Retina (tissue), 1 donor: Measurements from ENCODE around the gene TMEM176B.
"Not testable (repeated sequence)": the region's sequence is repeated elsewhere in the genome, so short reads cannot be mapped to it uniquely, and the experiment has no call there.

ENCODE experiments used
- DNase-seq: peaks from one replicate; pipeline ENCODE4 v3.0.0-alpha.2; 2016

TMEM176B gene

DNA sequence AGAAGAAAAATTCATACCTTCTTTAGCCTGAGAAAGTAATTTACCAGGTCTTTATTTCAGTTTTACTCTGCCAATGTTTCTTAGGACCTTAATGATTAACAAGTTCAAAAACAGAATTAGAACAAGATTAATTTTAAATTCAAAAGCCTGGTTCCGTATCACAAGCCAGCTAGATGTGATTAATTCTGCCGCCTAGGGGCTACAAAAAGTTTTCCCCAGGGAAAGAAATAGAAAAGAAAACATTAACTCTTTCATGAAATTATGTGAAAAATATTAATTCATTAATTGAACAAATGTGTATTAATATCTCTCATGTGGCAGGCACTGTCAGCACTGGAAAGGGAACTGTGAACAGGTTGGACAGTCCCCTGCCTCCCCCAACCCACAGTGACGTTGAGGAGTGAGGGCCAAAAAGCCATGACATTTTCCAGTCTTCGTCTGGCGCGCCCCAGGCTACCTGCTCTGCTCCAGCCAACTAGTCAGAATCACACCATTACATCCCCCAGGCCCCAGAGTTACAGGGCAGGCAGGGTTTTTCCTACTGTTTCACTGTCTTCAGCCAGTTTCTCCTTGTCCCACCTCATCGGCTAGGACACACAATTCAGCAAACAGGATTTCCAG, 20.5 kb upstream of the TMEM176B start:
- no peak for DNase-seq

DNA sequence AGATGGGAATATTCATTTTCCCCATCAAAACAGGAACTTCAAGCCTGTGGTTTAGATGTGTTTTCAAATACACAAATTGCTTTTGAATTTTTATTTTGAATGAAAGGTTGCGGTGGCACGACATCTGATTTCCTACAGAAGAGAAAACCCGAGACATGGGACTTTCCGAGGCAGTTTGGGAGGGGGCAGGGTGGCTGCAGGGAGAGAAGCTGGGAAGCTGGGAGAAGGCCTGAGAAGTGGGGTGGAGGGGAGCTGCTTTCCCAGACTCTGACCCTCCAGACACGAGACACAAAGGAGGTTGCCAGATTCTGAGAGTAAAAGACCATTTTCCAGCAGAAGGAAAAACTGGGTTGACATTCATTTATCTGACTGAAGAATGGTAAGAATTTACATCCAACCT, 20.0 kb upstream of the TMEM176B start:
- DNase-seq, result no peak

GRCh38 chr7:150818971-150819370, 18.8 kb upstream of the TMEM176B start:
- DNase-seq, result no peak

DNA sequence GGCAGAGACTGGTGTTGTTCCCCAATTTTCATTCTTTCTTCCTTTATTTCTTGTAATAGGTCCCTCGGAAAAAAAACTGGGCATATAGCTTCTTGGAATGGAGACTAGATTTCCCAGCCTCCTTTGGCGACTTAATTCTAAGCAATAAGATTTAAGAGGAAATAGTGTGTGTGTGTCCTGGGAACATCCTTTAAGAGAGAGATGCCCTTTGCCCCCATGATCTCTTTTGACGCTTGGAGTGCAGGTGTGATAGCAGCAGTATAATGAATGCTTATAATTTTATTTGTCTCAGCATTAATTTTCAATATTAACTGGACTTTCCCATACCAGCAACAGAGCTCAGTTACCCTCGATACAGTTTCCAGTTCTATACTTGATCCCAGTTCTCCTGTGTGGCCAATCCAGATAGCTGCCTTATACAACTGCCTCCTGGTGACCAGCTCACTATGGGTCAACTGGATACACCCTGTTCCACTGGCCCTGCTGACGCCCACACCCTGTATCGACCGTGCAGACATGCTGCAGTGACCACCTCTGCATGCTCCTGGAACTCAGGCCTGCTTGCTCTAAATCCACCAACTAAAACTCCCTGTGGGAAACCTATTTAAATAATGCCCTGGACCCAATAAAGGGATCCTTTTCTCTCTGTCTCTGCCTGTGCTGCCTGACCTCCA, 14.3 kb upstream of the TMEM176B start:
- DNase-seq, result no peak

- not testable (repeated sequence) for DNase-seq
These were observed 7.7 kb upstream of the TMEM176B start for GRCh38 chr7:150807616-150808438.

DNA sequence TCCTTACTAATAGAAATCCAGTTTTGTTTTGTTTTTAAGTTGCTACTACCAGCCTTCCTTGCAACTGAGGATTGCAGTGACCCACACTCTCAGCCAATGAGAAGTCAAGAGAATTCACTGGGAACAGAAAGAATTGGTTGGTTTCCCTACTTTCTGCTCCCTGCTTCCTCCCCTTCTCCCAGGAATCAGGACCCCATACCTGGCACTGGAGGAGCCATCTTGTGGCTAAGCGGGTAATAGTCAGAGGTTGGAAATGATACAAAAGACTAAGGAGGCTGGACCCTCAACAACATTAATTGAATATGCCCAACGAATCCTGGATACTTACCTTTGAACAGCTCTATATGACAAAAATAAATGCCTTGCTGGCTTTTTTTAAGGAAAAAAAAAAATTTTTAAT, 6.7 kb upstream of the TMEM176B start:
- no peak for DNase-seq

GRCh38 chr7:150806454-150806853, 6.3 kb upstream of the TMEM176B start:
- DNase-seq, result no peak

- DNase-seq, result no peak
These were observed 5.7 kb upstream of the TMEM176B start for GRCh38 chr7:150805864-150806263.

GRCh38 chr7:150804802-150805201, 4.6 kb upstream of the TMEM176B start:
- DNase-seq, result no peak

DNA sequence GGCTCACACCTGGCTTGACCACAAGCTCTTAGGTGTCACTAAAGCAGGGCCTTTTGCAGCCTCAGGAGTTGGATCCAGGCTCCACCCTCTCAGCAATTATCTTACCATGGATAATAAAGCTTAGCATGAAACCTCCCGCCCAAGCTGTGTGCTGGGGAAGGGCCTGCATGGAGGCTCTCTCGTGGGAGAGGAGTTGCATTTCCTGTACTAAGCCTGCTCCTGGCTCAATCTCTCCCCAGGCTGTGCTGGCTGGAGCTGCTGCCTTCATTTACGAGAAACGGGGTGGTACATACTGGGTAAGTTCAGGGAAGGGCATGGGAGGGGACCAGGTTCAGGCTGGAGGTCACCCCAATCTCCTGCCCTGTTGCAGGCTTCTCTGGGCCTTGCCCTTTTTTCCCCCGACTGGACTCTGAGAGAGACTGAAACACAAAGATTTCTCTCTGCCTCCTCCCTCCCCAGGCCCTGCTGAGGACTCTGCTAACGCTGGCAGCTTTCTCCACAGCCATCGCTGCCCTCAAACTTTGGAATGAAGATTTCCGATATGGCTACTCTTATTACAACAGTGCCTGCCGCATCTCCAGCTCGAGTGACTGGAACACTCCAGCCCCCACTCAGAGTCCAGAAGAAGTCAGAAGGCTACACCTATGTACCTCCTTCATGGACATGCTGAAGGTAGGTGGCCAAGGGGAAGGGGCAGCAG, 3.1 kb upstream of the TMEM176B start:
- no peak for DNase-seq

- DNase-seq, result no peak
These were observed 2.0 kb upstream of the TMEM176B start for GRCh38 chr7:150801946-150802771.

GRCh38 chr7:150801242-150801945, 1.2 kb upstream of the TMEM176B start:
- peak; percentile 65 for DNase-seq

DNA sequence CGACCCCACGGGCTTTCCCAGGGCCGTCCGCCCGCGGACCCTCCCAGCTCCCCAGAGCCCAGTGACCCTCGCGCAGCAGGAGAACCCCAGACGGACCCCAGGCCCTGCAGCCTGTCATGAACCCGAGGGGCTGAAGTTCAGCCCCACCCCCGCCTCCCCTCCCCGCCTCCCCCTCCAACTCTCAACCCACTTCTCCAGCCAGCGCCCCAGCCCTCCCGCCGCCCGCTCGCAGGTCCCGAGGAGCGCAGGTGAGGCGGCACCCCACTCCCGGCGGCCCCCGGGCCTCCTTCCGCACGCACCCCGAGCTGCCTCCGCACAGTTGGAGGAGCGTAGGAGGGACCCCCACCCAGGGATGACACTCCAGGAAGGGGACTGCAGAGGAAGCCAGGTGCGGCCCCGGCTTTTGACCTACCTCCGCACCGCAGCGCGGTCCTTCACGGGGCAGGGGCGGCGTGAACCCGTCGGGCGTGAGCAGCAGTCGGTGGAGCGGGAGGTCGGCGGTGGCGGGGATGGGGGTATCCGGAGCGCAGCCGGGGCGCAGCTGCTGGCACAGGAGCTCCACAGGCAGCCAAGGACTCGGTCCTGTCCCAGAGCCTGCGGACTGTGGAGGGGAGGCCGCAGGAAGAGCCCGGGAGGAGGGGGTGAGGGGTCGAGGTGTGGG, 547 bp upstream of the TMEM176B start, which contains the start of gene TMEM176A:
TSS of gene TMEM176A (plus strand) at position 189 of the 661 bp plus-strand sequence. CDS start 782 bp downstream, outside the sequence.
- peak; percentile 53 for DNase-seq

- no peak for DNase-seq
These were observed 1.0 kb downstream of the TMEM176B start for GRCh38 chr7:150799156-150799555.

DNA sequence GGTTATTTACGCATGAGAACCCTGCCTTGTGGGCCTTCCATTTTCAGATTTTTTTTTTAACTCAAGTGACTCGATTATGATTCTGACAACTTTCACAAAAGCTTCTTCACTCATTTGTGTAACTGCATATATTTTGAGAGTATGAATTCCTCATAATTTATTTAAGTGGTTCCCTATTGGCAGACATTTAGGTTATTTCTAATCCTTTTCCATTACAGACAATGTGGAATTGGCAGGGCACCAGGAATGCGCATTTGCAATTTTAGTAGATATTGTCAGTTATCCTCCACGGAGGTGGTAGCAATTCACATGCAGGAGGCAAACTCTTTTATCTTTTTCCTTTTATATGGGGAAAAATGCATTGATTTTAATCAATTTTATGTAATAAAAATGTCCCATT, 2.5 kb downstream of the TMEM176B start:
- no peak for DNase-seq

GRCh38 chr7:150793569-150794238, 6.5 kb downstream of the TMEM176B start:
- DNase-seq, result no peak

DNA sequence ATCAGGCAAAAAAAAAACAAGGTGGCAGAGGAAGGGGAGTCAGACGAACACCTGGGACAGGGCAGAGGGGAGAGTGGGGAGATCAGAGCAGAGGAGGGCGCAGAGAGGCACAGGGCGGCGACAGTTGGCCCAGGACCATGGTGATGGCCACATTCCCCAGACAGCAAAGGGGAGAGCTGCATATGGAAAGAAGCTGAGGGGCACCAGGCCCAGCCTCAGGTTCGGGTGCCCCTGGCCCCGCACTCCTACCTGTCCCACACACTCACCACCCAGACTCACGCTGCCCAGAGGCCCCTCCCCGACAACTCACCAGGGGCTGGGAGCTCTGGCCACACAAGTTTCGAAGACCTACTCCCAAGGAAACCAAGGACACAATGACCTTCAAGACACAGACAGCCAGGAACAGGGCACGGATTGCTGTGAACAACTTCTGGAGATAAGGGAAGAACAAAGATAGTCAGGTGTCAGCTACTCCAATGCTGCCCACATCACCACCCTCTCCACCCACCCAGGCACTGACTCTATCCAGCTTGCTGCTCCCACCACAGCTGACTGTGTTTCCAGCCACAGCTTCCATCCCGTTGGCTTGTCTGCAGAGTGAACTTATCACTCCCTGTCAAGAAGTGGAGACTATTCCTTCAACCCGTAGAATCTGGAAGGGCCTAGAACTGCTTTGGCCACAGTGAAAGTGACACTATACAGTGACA, 8.3 kb downstream of the TMEM176B start:
- DNase-seq, result no peak

GRCh38 chr7:150791304-150791703, 8.9 kb downstream of the TMEM176B start:
- DNase-seq, result no peak

DNA sequence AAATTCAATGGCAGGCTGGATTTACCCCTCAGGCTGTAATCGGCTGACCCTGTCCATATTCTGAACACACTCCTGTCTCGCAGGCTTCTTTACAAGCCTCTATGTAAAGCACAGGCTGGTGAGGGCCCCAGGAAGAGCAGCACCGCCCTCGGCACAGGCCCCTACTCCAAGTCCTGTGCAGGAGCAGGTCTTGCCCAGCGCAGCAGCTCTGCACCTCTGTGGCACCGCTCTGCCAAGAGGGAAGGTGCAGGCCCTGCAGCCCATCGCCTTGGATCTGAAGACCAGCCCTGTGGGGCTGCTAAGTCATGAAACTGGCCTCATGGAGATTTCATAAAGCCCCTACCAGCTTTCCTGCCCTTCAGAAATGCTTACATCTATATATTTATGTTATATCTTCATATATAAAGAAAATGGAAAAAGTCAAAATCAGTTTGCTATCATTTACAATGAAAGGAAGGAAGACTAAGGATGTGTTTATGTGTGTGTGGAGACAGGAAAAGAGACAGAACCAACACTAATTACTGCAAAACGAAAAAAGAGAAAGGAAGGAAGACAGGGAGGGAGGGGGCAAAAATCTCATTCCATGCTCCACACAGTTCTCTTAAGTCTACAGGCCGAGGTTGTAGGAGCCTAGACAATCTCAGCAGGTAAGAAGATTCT, 9.6 kb downstream of the TMEM176B start:
- no peak for DNase-seq
